Measurements from ENCODE around the gene NUCKS1.

Gene NUCKS1

DNA sequence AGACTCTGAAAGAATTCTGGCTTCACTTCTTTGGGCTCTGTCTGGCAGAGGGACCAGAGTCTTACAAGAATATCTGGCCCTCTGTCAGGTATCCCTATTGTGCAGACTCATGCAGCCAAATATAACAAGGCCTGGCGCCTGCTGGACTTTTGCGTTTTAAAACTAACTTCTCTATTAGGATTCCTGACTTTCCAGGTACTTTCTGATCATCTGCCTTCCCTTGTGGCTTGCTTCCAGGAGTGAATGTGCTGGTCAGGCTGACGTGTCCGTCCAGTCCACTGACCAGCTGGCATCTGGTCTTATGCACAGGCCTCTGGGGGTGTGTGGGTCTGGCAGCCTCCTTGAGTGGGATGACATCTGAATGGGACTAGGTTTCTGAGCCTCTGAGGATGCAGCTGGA, 33.9 kb upstream of the NUCKS1 start:
- H3K27ac ChIP-seq (ENCODE audit: low read depth, low read length) = no peak overlapping the region
- H3K9ac ChIP-seq (ENCODE audit: low read length) = no peak overlapping the region
- H3K4me3 ChIP-seq (ENCODE audit: low read depth in 1 of 2, low read length in 2 of 2) = no peak overlapping the region

DNA sequence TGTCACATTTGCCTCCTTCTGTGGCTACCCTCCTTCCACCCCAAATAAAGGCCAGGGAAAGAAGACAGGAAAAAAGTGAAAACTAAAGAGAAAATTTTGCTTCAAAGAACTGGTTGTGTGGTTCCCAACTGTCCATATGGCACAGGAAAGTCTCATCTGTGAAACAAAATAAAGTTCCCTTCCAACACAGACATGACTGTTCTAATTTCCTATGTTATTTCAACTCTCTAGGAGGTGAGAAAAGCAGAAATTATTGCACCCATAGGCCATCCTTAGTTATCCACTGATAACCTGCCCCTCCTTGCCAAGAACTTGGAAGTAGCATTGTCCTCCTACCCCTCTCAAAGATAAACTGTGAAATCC, 33.4 kb upstream of the NUCKS1 start:
- Histone ChIP-seq H3K9me3 (ENCODE audit: low read length) (no peaks in the 10 kb centered on the region), H3K4me1 (ENCODE audit: insufficient read depth, low read length) (no peaks in the 10 kb centered on the region), H3K9ac (ENCODE audit: low read length) (no peak overlapping the region), H3K27me3 (ENCODE audit: control insufficient read depth in 1 of 2, insufficient read depth in 2 of 2, low read length in 2 of 2) (no peaks in the 10 kb centered on the region), H3K36me3 (ENCODE audit: insufficient read depth, low read length) (no peaks in the 10 kb centered on the region), H3K27ac (ENCODE audit: low read depth, low read length) (no peak overlapping the region), H3K4me3 (ENCODE audit: low read depth in 1 of 2, low read length in 2 of 2) (no peak overlapping the region)

More for the DNA sequence above, 33.9 kb upstream of the NUCKS1 start:
- H3K4me1 ChIP-seq (ENCODE audit: insufficient read depth, low read length) = no peaks in the 10 kb centered on the region
- H3K9me3 ChIP-seq (ENCODE audit: low read length) = no peaks in the 10 kb centered on the region
- no peaks in the 10 kb centered on the region for H3K36me3 ChIP-seq (ENCODE audit: insufficient read depth, low read length)
- H3K27me3 ChIP-seq (ENCODE audit: control insufficient read depth in 1 of 2, insufficient read depth in 2 of 2, low read length in 2 of 2) = no peaks in the 10 kb centered on the region

DNA sequence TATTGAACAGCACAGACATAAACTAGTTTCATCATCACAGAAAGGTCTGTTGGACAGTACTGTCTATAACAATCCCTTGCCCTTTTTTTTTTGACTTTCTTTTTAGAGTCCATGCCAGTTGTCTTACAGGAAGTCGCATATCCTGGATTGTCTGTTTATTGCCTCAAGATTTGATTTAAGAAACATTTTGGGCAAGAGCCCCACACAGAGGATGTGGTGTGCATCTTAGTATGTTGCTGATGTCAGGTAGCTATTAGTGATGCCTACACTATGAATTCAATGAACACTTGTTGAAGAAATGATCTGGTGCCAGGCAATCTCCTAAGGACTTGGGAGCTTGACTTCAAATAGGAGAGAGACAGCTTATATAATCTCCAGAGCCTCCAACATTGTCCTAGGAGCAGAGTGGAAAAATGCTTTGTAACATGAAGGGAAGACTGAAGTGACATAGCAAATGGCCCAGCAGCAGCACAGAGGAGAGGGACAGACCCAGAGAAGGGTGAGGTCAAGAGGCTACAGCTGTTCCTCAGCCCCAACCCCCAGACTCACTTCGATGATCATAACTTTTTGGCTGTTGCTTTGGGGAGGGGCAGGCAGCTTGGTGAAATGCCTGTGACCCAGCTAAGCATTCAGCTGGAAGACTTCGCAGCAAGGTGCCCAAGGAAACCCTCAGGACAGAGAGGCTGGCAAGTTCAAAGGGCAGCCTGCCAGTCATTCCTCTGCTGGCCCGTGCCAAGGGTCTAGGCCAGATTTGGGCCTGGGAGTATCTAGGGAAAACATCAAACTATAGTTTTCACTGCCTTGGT, 32.8 kb upstream of the NUCKS1 start:
- H3K9ac ChIP-seq (ENCODE audit: low read length) = no peak overlapping the region
- H3K9me3 ChIP-seq (ENCODE audit: low read length) = no peaks in the 10 kb centered on the region
- no peaks in the 10 kb centered on the region for H3K4me1 ChIP-seq (ENCODE audit: insufficient read depth, low read length)
- no peaks in the 10 kb centered on the region for H3K36me3 ChIP-seq (ENCODE audit: insufficient read depth, low read length)
- no peaks in the 10 kb centered on the region for H3K27me3 ChIP-seq (ENCODE audit: control insufficient read depth in 1 of 2, insufficient read depth in 2 of 2, low read length in 2 of 2)
- no peak overlapping the region for H3K27ac ChIP-seq (ENCODE audit: low read depth, low read length)
- no peak overlapping the region for H3K4me3 ChIP-seq (ENCODE audit: low read depth in 1 of 2, low read length in 2 of 2)

DNA sequence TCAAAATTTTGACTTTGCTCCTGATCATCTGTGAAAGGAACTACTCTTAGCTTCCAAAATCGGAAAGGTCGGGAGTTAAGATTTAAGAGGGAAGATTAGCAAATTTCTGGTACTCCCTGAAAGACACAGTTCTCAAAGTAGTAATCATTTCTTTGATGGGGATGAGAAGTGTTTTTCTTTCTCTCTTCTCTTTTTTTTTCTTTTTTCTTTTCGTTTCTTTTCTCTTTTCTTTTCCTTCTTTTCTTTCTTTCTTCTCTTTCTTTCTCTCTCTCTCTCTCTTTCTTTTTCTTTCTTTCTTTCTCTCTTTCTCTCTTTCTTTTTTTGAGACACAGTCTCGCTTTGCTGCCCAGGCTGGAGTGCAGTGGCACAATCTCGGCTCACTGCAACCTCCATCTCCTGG, 30.4 kb upstream of the NUCKS1 start:
- no peaks in the 10 kb centered on the region for H3K9me3 ChIP-seq (ENCODE audit: low read length)
- no peak overlapping the region for H3K9ac ChIP-seq (ENCODE audit: low read length)
- no peak overlapping the region for H3K4me3 ChIP-seq (ENCODE audit: low read depth in 1 of 2, low read length in 2 of 2)
- H3K27ac ChIP-seq (ENCODE audit: low read depth, low read length) = no peak overlapping the region
- no peaks in the 10 kb centered on the region for H3K36me3 ChIP-seq (ENCODE audit: insufficient read depth, low read length)
- H3K27me3 ChIP-seq (ENCODE audit: control insufficient read depth in 1 of 2, insufficient read depth in 2 of 2, low read length in 2 of 2) = no peaks in the 10 kb centered on the region
- H3K4me1 ChIP-seq (ENCODE audit: insufficient read depth, low read length) = no peaks in the 10 kb centered on the region

DNA sequence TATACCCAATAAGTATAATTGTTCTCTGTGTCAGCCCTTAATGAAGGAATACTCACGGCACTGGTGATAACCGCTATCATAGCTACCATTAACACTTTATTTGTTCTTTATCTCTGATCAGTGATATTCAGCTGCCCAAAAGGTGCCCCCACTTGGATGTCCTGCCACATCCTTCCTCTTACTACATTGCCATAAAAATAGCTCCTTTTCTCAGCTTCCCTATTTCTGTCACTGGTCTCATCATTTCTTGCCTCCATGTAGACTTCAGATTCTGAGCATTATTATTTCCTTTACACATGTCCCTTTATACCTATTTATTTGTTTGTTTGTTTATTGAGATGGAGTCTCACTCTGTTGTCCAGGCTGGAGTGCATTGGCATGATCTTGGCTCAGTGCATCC, 28.0 kb upstream of the NUCKS1 start:
- Histone ChIP-seq H3K9ac (ENCODE audit: low read length) (no peak overlapping the region), H3K9me3 (ENCODE audit: low read length) (no peaks in the 10 kb centered on the region), H3K36me3 (ENCODE audit: insufficient read depth, low read length) (no peaks in the 10 kb centered on the region), H3K27me3 (ENCODE audit: control insufficient read depth in 1 of 2, insufficient read depth in 2 of 2, low read length in 2 of 2) (no peaks in the 10 kb centered on the region), H3K4me1 (ENCODE audit: insufficient read depth, low read length) (peaks cover 5% of the 10 kb centered on the region), H3K27ac (ENCODE audit: low read depth, low read length) (no peak overlapping the region), H3K4me3 (ENCODE audit: low read depth in 1 of 2, low read length in 2 of 2) (no peak overlapping the region)

DNA sequence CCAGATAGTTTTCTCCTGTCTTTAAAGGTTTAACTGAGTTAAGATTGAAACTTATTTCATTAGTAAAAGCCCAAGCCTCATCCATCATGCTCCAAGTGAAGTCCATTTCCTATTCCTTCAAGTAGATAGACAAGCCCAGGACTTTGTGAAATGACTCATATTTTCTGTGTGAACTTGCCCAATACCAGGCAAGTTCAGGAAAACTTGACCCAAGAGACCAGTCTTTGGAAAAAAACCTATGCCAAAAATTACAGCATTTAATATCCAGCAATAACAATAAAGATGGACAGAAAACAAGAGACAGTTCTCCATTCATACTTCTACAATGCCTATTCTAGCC, 25.7 kb upstream of the NUCKS1 start:
- Histone ChIP-seq H3K27me3 (ENCODE audit: control insufficient read depth in 1 of 2, insufficient read depth in 2 of 2, low read length in 2 of 2) (no peaks in the 10 kb centered on the region), H3K4me3 (ENCODE audit: low read depth in 1 of 2, low read length in 2 of 2) (peak overlapping the region; percentile 8 to 81), H3K4me1 (ENCODE audit: insufficient read depth, low read length) (peaks cover 5% of the 10 kb centered on the region), H3K36me3 (ENCODE audit: insufficient read depth, low read length) (no peaks in the 10 kb centered on the region), H3K9ac (ENCODE audit: low read length) (peak overlapping the region; percentile 72), H3K9me3 (ENCODE audit: low read length) (no peaks in the 10 kb centered on the region), H3K27ac (ENCODE audit: low read depth, low read length) (peak overlapping the region; percentile 45)

DNA sequence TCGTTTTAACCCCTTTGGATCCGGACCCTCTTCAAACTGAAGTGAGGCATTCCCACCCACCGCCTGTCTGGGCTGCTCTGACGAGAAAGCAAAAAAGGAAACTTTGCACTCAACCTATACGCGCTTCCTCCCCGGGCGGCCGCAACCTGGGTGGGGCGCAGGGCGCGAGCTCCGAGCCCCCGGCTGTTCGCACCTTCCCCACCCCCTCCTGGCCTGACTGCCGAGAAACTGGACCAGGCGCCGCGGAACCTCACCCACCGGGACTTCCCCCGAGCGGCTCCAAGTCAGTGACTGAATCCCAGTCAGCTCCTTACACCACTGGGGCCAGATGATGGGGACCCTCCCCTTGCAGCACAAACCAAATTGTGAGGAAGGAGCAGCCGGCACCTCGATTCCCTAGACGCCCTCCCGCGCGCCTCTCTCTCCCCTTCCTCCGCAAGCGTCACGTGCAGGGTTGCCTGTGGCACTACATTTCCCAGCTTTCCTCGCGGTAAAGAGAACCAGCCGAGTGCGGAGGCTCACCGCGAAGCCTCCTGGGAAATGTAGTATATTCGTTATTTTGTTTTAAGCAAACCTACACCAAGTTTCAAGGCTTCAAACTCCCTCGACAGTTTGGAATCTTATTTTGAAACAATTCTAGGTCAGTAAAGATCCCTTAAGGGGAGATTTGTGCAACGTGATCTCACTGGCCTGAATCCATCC, 25.2 kb upstream of the NUCKS1 start, which contains the start of gene RAB29:
TSS of gene RAB29 (minus strand) at position 468 of the 702 bp plus-strand sequence. CDS start 526 bp downstream, outside the sequence.
- peak within 1 kb of the TSS; percentile 72 for H3K9ac ChIP-seq (ENCODE audit: low read length)

DNA sequence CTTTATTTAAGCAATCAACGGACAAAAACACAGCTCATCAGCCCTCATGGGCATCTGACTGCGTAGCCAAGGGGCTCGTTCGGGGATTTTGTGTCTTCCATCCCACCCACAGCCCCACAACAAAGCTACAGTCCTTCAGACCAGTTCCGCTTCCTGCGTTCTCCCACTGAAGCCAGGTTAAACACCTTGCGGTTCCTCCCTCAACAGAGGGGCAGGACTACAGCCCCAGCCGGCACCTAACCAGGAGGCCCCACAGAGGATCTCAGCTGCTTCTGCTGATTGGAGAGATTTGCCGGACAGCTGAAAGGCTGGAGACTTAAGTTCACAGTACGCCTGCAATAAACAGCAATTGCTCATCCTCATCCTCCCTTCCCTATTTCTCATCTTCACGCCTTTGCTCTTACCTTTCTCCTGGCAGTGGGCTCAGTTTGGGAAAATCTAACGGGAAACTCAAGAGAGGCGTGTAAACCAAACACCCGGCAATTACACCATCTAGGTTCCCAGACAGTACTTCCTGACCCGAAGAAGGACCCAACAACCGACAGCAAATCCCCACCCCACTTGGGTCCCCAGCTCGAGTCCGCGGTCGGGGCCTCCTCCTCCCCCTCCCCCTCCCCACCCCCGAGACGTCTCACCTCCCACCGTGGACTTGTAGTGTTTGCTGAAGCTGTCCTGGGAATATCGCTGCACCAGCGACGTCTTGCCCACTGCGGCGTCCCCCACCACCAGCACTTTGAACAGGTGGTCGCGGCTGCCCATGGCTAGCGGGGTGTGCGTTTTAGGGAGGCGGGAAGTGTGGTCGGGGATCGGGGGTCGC, 24.4 kb upstream of the NUCKS1 start:
- H3K9me3 ChIP-seq (ENCODE audit: low read length) = no peaks in the 10 kb centered on the region
- H3K4me1 ChIP-seq (ENCODE audit: insufficient read depth, low read length) = peaks cover 5% of the 10 kb centered on the region
- H3K4me3 ChIP-seq (ENCODE audit: low read depth in 1 of 2, low read length in 2 of 2) = peak overlapping the region; percentile 73 to 81
- H3K27me3 ChIP-seq (ENCODE audit: control insufficient read depth in 1 of 2, insufficient read depth in 2 of 2, low read length in 2 of 2) = no peaks in the 10 kb centered on the region
- H3K9ac ChIP-seq (ENCODE audit: low read length) = peak overlapping the region; percentile 72
- H3K27ac ChIP-seq (ENCODE audit: low read depth, low read length) = peak overlapping the region; percentile 45
- H3K36me3 ChIP-seq (ENCODE audit: insufficient read depth, low read length) = no peaks in the 10 kb centered on the region

More for the DNA sequence above, 25.2 kb upstream of the NUCKS1 start, which contains the start of gene RAB29:
- Histone ChIP-seq H3K4me3 (ENCODE audit: low read depth in 1 of 2, low read length in 2 of 2) (peak within 1 kb of the TSS; percentile 73 to 81), H3K27ac (ENCODE audit: low read depth, low read length) (peak within 1 kb of the TSS; percentile 45), H3K36me3 (ENCODE audit: insufficient read depth, low read length) (no peaks in the 10 kb centered on the region), H3K4me1 (ENCODE audit: insufficient read depth, low read length) (peaks cover 5% of the 10 kb centered on the region), H3K27me3 (ENCODE audit: control insufficient read depth in 1 of 2, insufficient read depth in 2 of 2, low read length in 2 of 2) (no peaks in the 10 kb centered on the region), H3K9me3 (ENCODE audit: low read length) (no peaks in the 10 kb centered on the region)

DNA sequence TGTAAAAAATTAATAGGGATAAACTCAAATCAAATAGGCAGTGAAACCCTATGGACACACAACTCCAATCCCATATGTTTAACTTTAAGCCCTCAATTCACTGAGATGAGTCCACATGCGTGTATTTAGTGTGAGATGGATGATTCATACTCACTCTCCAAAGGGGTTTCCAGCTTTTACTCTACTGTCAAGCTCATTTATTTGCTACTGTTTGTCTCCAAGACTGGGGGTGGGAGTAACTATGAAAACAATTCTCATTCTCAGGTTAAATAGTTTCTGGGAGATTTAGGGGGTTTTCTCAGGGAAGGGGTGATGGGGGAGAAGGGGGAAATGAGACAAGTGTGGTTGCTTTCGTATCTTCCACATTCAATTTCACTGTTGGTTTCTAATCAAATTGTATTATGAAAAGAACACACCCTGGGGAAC, 22.6 kb upstream of the NUCKS1 start:
- H3K9ac ChIP-seq (ENCODE audit: low read length) = no peak overlapping the region
- no peaks in the 10 kb centered on the region for H3K9me3 ChIP-seq (ENCODE audit: low read length)
- H3K4me3 ChIP-seq (ENCODE audit: low read depth in 1 of 2, low read length in 2 of 2) = no peak overlapping the region

DNA sequence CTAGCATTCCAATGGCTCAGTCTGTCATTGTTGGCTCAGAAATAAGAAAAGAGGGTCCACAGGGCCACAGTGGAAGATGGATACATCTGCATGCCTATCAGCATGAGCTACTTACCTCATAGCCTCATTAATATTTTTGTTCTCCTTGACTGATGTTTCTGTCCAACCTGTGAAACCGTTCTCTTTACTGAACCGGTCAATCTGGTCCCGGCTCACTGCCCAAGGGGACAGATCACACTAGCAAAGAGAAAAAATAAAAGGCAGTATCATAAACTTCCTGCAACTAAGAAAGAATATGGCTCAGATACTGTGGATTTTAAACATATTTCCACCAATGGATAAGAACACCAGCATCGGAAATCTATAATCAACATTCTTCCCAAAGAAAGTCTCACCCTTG, 20.6 kb upstream of the NUCKS1 start:
- Histone ChIP-seq H3K36me3 (ENCODE audit: insufficient read depth, low read length) (no peaks in the 10 kb centered on the region), H3K4me1 (ENCODE audit: insufficient read depth, low read length) (peaks cover 5% of the 10 kb centered on the region), H3K9me3 (ENCODE audit: low read length) (no peaks in the 10 kb centered on the region), H3K4me3 (ENCODE audit: low read depth in 1 of 2, low read length in 2 of 2) (no peak overlapping the region), H3K27me3 (ENCODE audit: control insufficient read depth in 1 of 2, insufficient read depth in 2 of 2, low read length in 2 of 2) (no peaks in the 10 kb centered on the region), H3K27ac (ENCODE audit: low read depth, low read length) (no peak overlapping the region), H3K9ac (ENCODE audit: low read length) (no peak overlapping the region)

More for the DNA sequence above, 22.6 kb upstream of the NUCKS1 start:
- H3K36me3 ChIP-seq (ENCODE audit: insufficient read depth, low read length) = no peaks in the 10 kb centered on the region
- H3K27me3 ChIP-seq (ENCODE audit: control insufficient read depth in 1 of 2, insufficient read depth in 2 of 2, low read length in 2 of 2) = no peaks in the 10 kb centered on the region
- no peak overlapping the region for H3K27ac ChIP-seq (ENCODE audit: low read depth, low read length)
- H3K4me1 ChIP-seq (ENCODE audit: insufficient read depth, low read length) = peaks cover 5% of the 10 kb centered on the region

DNA sequence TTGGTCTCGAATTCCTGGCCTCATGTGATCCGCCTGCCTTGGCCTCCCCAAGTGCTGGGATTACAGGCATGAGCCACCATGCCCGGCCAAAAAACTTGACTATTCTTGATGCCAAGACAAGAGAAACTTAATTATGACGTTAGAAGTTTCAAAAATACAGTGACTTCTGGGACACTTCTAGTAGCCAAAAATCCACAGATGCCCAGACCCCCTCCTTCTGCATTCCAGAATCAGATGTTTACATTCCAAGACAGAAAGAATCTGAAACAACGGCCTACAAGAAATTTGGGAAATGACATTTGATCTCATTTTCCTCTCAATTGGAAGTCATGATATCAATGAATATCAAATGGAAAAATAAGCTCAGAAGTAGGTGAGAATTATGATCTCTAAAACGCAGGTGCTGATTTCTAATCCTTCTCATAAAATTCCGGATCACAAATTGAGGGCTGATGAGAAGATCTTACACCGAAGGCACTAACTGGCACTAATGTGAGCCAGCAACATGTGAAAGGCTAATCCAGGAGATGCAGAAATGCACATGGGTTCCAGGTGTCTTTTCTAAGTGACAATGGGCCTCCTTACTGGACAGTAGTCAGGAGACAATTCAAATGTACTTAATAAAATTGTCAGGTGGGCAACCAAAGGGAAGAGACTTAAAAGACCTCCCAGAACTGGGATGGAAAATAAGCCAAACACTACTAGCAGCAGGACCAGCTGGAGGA, 19.8 kb upstream of the NUCKS1 start:
- H3K4me3 ChIP-seq (ENCODE audit: low read depth in 1 of 2, low read length in 2 of 2) = no peak overlapping the region
- no peaks in the 10 kb centered on the region for H3K9me3 ChIP-seq (ENCODE audit: low read length)
- no peaks in the 10 kb centered on the region for H3K36me3 ChIP-seq (ENCODE audit: insufficient read depth, low read length)
- H3K9ac ChIP-seq (ENCODE audit: low read length) = no peak overlapping the region
- H3K27ac ChIP-seq (ENCODE audit: low read depth, low read length) = no peak overlapping the region
- H3K4me1 ChIP-seq (ENCODE audit: insufficient read depth, low read length) = peaks cover 5% of the 10 kb centered on the region
- H3K27me3 ChIP-seq (ENCODE audit: control insufficient read depth in 1 of 2, insufficient read depth in 2 of 2, low read length in 2 of 2) = no peaks in the 10 kb centered on the region

Measured in muscle layer of colon (tissue), 2 donors.